Caki2 (cell line): ENCODE results near the gene PIGU. TPM values are rescaled to one million over a fixed set of nuclear protein-coding genes. Genes with fewer than 3 reads are reported as not detected.
"Not testable (repeated sequence)": the region's sequence is repeated elsewhere in the genome, so short reads cannot be mapped to it uniquely, and the experiment has no call there.

Experiments
- DNase-seq: peaks from one replicate; pipeline ENCODE4 v3.0.0-alpha.2; 2015; ENCODE audit warnings: low read depth
- in situ Hi-C: cut with HindIII; loops from 2 replicates; pipeline ENCODE4 v1.10.0; 2016; ENCODE audit warnings: low sequenced_read_pairs, low pct_unique_long_range_greater_than_20kb, mixed read lengths
- total RNA-seq: library from RNA; depleted of rRNA; stranded (reverse); fragments of >200 nt; shearing (Covaris generic); gene quantifications from 2 replicates; pipeline ENCODE4 v1.2.3, GENCODE V29; 2014; ENCODE audit warnings: low replicate concordance; rRNA removed

Gene PIGU, protein sequence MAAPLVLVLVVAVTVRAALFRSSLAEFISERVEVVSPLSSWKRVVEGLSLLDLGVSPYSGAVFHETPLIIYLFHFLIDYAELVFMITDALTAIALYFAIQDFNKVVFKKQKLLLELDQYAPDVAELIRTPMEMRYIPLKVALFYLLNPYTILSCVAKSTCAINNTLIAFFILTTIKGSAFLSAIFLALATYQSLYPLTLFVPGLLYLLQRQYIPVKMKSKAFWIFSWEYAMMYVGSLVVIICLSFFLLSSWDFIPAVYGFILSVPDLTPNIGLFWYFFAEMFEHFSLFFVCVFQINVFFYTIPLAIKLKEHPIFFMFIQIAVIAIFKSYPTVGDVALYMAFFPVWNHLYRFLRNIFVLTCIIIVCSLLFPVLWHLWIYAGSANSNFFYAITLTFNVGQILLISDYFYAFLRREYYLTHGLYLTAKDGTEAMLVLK
- 26.0 and 33.8 TPM in 2 replicates for total RNA-seq

DNA sequence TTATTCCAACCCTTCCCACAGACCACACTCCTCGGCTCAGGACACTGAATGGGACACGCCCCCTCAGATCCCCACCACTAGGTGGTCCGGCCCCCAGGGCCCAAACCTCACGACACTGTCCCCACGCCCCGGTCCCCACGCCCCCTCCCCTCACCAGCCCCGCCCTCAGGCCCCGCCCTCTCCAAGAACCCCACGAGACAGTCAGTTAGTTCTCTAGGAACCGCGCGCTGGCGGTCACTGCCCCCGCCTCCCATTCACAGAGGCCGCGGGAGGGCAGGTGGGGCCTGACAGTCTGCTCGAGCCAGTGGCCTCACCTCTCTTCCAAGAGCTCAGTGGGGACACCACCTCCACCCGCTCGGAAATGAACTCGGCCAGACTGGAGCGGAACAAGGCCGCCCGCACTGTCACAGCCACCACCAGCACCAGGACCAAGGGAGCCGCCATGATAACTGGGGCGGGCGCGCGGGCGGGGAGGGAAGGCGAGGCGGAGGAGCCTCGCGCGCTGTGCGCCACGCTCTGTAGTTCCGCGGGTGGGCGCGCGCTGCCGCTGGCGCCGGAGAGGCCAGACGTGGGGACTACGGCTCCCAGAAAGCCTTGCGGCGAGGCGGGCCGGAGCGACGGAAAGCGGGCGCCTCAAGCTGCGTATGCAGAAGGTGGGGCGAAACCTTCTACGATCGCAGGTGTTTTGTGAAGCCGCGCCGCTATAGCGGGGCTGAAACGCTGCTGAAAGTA is at the start of gene PIGU:
Gene PIGU, minus strand, starts transcription at position 451 of the 732 bp plus-strand sequence. Its CDS starts 7 bp downstream, at position 444.
- DNase-seq, result peak; percentile 97
- in situ Hi-C loops, result no loop called here

DNA sequence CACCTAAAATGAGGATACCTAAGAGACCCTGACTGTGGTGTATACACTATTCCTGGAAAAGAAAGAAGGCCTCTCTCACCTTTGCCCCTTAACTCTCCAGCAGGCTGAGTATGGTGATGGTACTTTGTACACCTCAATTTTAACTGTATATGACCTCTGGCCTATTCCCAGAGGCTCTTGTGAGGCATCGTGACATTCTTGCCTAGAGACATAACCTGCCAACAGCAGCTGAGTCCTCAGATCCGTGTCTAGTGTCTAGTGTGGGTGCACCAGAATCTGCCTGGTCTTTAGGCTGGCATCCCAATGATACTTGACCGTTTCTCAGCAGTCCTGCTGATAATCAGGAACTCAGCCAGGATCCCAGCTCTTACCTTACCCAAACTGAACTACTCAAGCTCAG is 47.3 kb upstream of the PIGU start:
- DNase-seq, result no peak
- in situ Hi-C loops, result no loop called here

DNA sequence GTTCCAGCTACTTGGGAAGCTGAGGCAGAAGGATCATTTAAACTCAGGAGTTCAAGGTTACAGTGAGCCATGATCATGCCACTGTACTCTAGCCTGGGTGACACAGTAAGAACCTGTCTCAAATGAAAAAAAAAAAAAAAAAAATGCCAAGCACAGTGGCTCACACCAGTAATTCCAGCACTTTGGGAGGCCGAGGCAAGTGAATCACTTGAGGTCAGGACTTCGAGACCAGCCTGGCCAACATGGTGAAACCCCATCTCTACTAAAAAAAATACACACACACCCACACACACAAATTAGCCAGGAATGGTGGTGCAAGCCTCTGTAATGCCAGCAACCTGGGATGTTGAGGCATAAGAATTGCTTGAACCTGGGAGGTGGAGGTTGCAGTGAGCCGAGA is 45.7 kb upstream of the PIGU start:
- in situ Hi-C loops, DNase-seq: not testable (repeated sequence)

DNA sequence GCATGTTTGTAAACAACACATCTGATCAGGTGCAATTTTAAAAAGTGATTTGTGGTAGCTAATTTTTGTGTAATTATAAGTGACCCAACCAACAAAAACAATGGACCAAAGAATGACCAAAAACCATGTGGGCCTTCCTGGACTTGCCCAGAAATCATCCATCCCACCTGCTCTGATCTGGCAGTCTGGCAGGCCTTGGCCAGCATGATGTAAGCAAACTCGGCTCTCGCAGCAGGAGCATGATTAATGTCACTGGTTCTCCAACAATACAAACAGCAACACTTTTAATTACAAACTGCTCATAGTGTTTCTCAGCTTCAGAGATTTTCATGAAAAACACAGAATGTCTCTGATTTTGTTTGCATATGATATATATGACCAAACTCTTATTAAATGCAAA is 43.4 kb upstream of the PIGU start:
- in situ Hi-C loops, result no loop called here
- no peak for DNase-seq

DNA sequence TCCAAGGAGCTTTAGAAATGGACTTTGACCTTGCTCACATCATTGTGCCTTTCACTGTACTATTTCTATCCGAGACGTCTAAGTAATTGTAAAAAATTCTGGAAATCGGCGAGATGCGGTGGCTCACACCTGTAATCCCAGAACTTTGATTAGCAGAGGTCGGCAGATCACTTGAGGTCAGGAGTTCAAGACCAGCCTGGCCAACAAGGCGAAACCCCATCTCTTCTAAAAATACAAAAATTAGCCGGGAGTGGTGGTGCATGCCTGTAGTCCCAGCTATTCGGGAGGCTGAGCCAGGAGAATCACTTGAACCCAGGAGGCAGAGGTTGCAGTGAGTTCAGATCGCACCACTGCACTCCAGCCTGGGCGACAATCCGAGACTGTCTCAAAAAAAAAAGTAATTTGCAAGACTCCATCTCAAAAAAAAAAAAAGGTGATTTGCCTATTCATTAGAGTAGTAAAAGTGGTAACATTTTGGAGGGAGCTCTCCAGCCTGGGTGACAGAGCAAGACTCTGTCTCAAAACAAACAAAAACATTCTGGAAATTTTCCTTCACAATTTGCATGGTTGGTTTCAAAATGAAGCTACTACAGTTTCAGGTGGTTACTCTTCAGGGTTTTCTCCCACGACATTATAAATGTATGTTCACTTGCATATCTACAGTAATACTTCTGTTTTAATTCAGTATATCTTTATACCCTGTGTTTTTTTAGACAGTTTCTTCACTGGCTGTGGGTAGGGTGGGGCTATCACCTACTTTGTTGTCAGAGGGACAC is 42.5 kb upstream of the PIGU start:
- in situ Hi-C loops, DNase-seq: not testable (repeated sequence)

DNA sequence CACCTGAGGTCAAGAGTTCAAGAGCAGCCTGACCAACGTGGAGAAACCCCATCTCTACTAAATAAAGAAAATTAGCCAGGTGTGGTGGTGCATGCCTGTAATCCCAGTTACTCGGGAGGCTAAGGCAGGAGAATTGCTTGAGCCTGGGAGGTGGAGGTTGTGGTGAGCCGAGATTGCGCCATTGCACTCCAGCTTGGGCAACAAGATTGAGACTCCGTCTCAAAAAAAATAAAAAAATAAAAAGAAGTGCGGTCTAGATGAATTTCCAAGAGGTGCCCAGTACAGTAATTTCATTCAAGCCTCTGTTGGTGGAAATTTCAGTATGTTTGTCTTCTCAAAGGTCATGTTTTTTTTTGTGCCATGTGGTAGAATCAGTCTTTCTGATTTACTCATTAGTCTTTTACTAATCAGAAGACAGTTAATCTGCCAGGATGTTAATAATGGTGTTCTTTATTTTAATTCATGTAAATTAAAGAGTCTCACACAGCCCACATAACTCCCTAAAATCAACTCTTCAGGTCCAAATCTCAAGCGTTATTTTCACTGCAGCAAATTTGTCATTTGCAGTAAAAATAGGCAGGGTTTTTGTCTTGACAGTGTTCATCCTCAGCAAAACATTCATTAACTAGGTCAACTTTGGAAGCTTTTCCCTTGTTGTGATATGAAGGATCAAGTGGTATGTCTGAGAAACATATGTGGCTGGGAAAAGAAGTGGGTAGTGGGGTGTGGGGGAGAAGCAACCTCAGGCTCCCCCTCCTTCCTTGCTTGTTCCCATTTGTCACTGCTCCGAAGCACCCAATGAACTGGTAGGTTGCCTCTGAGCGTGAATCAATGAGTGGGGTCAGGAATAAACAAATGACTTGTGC is 40.6 kb upstream of the PIGU start:
- in situ Hi-C loops, result no loop called here
- DNase-seq, result no peak

DNA sequence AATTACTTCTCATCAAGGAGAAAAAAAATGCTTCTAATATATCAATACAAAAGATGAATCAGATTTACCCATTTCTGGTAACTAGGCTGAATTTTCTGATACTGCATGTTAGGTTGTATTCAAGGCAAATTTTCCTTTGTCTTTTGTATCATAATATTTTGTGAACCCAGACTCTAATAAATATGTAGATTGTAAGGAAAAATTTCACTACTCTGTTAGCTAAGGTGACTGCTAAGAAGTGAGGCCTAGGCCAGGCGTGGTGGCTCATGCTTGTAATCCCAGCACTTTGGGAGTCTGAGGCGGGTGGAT is 40.0 kb upstream of the PIGU start:
- DNase-seq, result no peak
- in situ Hi-C loops, result no loop called here

DNA sequence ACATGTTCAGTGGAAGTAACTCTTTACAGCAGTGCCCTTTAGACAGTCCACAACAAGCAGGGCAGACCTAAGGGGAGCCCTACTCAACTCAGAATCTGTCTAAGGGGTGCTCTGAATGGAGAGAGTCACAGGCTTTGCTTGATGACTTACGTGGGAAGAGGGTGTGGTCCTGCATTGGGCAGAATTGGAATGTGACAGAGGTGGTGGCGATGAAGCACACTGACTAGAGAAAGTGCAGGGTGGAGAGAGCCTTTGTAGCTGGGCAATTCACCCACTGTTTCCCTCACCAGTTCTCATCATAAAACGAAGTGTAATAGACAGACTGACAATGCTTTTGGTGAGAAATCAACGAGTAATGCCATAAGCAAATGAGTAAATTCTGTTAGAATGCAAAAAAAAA is 38.5 kb upstream of the PIGU start:
- in situ Hi-C loops, result no loop called here
- DNase-seq, result no peak

DNA sequence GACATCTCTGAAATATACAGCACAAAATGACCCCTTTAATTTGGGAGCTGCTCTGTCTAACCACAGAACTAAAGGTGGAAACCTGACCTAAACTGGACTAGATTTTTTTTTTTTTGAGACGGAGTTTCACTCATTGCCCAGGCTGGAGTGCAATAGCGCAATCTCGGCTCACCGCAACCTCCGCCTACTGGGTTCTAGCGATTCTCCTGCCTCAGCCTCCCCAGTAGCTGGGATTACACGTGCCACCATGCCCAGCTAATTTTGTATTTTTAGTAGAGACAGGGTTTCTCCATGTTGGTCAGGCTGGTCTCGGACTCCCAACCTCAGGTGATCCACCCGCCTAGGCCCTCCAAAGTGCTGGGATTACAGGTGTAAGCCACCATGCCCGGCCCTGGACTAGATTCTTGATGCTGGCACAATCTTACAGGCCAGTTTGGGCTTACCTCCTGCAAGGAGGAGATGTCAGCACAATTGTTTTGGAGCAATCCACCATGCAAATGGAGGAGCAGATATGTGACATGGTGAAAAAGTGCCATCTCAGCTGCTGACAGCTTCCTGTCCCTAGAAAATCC is 37.1 kb upstream of the PIGU start:
- in situ Hi-C loops, DNase-seq: not testable (repeated sequence)

DNA sequence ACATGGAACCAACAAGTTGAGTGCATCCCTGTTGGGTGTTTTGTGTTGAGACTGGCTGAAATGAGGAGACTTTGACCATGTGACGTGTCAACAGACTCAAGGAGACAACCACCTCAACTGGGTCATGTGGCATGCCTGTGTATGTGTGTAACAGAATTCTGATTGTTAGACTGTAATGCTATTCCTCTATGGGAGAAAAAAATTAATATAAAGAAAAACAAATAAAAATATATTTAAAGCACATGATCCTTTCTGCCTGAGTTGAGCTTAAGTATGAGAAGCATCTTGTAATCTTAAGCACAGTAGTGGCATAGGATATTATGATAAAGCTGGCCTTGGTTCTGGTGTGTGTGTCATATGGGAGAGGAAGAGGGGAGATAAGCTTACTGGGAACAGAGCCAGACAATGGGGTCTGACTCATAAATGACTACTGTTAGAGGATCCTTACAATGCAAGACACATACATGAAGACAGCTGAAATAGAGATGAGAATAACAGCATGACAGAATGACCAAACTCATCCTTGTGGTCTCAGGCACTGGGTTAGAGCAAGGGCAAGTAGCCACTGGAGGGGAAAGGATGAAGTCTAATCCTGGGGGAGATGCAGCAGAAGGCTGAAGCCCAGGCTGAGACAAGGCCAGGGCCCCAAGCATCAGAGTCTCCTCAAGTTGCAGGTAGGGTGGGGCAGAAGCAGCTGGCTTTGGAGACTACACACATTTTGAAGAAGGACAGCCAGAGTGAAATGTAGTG is 36.5 kb upstream of the PIGU start:
- peak; percentile 94 for DNase-seq
- in situ Hi-C loops, result no loop called here

DNA sequence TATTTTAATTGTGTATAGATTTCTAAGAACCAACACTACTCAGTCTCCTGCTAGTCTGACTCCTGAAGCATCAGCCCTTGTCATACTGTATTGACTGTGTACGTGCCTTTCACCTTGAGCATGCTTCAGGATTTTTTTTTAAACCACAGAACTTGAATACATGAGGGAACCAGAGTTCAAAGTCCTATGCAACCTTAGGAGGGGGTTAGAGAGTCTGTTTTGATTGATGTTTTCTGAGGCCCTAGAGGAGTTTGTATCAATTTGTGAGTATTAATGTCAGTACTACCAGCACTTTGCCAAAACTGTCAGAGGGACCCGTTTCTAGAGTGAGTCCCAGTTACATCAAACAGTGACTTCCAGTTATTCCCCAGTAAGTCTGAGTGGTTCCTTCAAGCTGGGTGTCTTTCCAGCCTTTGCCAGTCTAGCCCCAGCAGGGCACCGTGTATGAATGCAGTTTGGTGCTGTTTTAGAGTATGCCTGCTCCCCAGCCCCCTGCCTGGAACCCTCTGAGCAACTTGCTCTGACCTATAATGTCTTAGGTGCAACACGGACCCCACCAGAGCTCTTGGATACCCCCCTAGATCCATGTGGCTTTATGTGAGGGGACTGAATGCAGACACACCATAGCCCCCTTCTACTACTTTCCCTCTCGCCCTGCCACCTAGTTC is 35.8 kb upstream of the PIGU start:
- in situ Hi-C loops, result no loop called here
- DNase-seq, result no peak

DNA sequence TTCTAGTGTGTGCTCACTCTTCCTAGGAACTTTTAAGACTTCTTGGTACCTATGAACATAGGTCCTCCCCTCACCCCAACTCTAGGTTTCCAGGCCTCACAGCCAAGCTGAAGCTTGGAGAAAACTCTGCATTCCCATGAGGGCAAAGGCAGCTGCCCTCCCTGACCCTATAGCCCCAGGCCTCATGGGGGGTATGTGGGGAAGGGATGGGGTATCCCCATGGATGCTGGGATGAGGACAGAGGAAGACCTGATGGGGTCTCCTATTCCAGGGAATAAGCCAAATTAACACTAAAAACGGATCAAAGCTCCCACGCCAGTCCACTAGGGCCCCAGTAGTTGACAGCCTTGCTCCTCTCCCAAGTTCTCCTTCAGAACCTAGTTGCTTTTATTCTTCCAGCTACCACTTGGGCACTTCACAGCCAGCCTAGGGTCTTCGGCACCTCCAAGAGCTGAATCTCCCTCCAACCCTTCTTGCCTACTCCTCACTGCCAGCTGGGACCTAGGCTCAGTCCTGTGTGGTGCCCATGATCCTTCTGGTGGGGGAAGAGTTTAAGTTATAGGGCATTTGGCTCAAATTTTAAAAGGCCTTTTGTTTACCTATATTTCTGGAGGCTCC is 35.0 kb upstream of the PIGU start:
- no peak for DNase-seq
- in situ Hi-C loops, result no loop called here

DNA sequence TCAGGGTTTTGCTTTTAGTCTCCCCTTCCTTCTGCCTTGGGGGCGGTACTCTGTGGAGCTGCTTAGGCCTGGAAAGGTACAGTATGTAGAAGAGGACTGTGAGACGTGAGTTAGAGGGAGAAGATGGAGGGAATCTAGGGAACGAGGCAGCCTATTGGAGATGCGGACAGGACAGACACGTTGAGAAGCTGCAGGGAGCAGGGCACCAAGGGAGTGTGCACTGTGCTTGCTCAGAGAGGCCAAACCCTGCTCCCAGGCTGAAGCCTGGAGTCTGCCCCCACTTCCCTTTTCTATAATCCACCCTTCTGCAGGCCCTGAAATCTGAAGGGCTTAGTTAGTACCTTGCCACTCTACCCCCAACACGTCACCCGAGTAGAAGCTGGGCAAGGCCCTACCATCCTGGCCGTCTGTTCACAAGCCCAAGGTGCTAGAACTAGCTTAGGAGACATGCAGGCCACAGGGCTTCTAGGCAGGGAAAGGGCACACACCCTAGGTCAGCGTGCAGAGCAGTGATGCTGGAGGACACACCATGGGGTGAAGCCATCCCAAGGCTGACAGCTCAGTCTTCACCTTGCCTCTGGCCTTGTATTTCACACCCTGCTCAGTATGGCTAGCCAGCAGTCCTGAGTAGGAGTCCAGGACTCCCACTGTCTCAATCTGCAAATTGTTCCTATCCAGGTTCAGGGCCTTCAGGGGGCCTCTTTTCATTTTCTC is 34.1 kb upstream of the PIGU start:
- DNase-seq, result no peak
- in situ Hi-C loops, result no loop called here

DNA sequence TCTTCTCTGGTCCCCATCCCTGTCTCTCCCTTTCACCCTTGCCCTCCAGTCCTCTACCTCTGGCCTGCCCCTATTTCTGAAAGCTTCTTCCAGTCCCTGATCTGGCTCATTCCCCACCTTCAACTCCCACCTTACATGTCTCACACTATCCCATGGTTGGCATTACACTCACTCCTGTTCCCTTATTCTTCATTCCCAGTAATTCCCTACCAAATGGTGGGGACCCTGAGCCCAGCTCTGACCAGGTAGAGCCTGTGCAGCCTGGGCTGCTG is 33.6 kb upstream of the PIGU start:
- in situ Hi-C loops, result no loop called here
- DNase-seq, result no peak

DNA sequence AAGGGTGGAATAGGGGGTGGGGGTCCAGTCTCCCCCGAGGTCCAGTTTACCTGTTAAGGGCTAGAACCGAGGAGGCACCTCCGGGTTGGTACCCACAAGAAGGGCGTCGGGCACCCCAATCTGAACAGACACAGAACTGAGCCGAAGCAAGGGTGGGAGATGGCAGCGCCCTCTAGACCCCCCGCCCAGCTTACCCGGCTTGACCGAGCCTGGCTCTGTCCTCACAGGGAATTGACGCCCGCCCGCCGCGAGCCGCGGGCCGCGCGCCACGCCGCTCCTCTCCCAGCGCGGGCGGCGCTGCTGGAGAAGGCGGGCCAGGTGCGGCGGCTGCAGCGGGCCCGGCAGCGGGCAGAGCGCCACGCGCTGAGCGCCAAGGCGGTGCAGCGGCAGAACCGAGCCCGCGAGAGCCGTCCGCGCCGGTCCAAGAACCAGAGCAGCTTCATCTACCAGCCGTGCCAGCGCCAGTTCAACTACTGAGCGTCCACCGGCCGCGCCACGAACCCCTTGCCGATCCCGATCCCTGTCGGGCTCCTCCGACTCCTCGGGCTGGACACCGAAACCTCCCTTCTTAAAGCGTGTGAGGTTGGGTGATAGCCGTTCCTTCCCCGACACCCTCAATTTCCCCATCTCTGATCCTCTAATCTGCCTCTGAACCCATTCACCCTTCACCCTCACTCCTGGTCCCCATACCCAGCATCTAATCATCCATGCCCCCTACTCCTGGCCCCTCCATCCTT is 33.1 kb upstream of the PIGU start:
- in situ Hi-C loops, result no loop called here
- DNase-seq, result peak; percentile 82
